Psoas muscle (tissue), 8 donors: ENCODE data around the gene OST4. TPM values are rescaled to one million over a fixed set of nuclear protein-coding genes. Genes with fewer than 3 reads are reported as not detected.
A peak's percentile ranks its signal among the peaks of the same experiment; 100 is the strongest.

ENCODE experiments used
- ATAC-seq, 4 donors: fragments of 200-7000 bp; cut with Tn5 transposase; one replicate each; pipeline ENCODE4 v1.9.1; 2020; ENCODE audit warnings: moderate library complexity in 3 of 4, mild to moderate bottlenecking in 2 of 4
- DNase-seq, 2 donors: peaks; one replicate each; pipeline ENCODE4 v3.0.0-alpha.2; 2020
- H3K27ac ChIP-seq: fragments of 200-600 bp; one replicate; pipeline ENCODE4 v1.8.0; 2022
- H3K27me3 ChIP-seq, 3 donors: fragments of 200-600 bp in 1 of 3; one replicate each; pipeline versions ENCODE4 v1.6.1 to v1.8.0; 2013 to 2022; ENCODE audit warnings: low read length in 2 of 3, mild to moderate bottlenecking in 2 of 3, moderate library complexity in 1 of 3; ENCODE audit not compliant: insufficient read depth in 3 of 3
- H3K36me3 ChIP-seq, 2 donors: fragments of 200-600 bp in 1 of 2; one replicate each; pipeline versions ENCODE4 v1.6.1 to v1.8.0; 2013 to 2022; ENCODE audit warnings: low read depth in 1 of 2, mild to moderate bottlenecking in 1 of 2, moderate library complexity in 1 of 2; ENCODE audit not compliant: insufficient read depth in 1 of 2
- H3K4me1 ChIP-seq: fragments of 200-600 bp; one replicate; pipeline ENCODE4 v1.8.0; 2022
- H3K4me3 ChIP-seq: fragments of 200-600 bp; one replicate; pipeline ENCODE4 v1.8.0; 2022; ENCODE audit warnings: mild to moderate bottlenecking
- H3K9me3 ChIP-seq: fragments of 200-600 bp; one replicate; pipeline ENCODE4 v1.8.0; 2022
- WGBS, 3 donors: extraction: QIAGEN DNeasy Blood & Tissue Kit; methylation state at CpG; one replicate each; pipeline versions ENCODE4 v1.1.6 to v1.1.7; 2013; 5-methylcytosine and 5-hydroxymethylcytosine counted together
- intact Hi-C, 2 donors: fragments of 100-400 bp; cut with DNase I; formaldehyde crosslinking; loops; one replicate each; pipeline versions ENCODE4 v1.11.0 to v1.14.2; 2022
- polyA plus RNA-seq, 3 donors: library from polyadenylated mRNA; stranded (reverse); fragments of 200-250 nt; gene quantifications; one replicate each; pipeline ENCODE4 v1.2.3, GENCODE V29; 2013
- total RNA-seq, 4 donors: library from RNA; stranded (reverse); fragmentation: NEBNext Ultra II Directional in 2 of 4; extraction: Animal tissue kit (Norgen Biotek cat#: 25700) in 2 of 4; gene quantifications; one replicate each; pipeline versions ENCODE4 v1.2.1 to v1.2.4, GENCODE V29; 2021 to 2023
- TF ChIP-seq, protein P1 (sequence below): fragments of 200-600 bp; IDR thresholded peaks from one replicate; pipeline ENCODE4 v1.8.0; 2022; ENCODE audit warnings: antibody characterized with exemption
- donor health status: healthy with polysubstance abuse.
- donor health status: DM: no; HTN: no; CAD: no; lungs with moderate emphysema.
- donor health status: Bipolar disorder and iron deficiency.
- donor health status: healthy.
- donor health status: DM: yes; HTN: yes; CAD: no.
- donor health status: DM: no; HTN: no; CAD: no.
- donor health status: DM: no; HTN: no; CAD: no.
- donor health status: DM: yes; HTN: yes; CAD: no.

OST4 gene
- total and polyA plus RNA-seq, 7 donors, result 186 to 396 (median 280) TPM

DNA sequence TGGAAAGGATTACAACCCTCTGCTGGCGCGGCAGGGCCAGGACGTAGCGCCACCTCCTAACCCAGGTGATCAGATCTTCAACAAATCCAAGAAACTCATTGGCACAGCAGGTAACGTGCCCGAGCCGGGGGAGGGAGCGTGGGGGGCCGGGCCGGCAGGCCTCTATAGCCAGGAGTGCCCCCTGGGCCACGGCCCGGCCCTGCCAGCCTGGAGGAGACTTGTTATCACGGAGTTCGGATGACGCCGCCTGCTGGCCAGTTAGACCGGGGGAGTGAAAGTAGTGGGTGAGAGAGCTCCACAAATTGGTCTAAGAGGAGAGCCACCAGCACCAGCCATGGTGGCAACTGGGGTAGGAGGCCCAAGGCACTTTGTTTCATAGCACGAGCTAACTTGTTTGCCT is 47.3 kb downstream of the OST4 start:
- WGBS, 3 donors, result 84 to 88% (median 84%) methylated on average over 18 of the region's 18 CpGs
- ATAC-seq (no peak), DNase-seq (peak in 1 of 2 donors; percentile 56)
- H3K27me3 ChIP-seq, result no peaks in the 10 kb centered on the region
- no peak overlapping the region for H3K27ac ChIP-seq
- intact Hi-C loops, result no loop called here
- no peak overlapping the region for H3K4me3 ChIP-seq
- H3K9me3 ChIP-seq, result no peaks in the 10 kb centered on the region
- TF ChIP-seq, protein P1, sequence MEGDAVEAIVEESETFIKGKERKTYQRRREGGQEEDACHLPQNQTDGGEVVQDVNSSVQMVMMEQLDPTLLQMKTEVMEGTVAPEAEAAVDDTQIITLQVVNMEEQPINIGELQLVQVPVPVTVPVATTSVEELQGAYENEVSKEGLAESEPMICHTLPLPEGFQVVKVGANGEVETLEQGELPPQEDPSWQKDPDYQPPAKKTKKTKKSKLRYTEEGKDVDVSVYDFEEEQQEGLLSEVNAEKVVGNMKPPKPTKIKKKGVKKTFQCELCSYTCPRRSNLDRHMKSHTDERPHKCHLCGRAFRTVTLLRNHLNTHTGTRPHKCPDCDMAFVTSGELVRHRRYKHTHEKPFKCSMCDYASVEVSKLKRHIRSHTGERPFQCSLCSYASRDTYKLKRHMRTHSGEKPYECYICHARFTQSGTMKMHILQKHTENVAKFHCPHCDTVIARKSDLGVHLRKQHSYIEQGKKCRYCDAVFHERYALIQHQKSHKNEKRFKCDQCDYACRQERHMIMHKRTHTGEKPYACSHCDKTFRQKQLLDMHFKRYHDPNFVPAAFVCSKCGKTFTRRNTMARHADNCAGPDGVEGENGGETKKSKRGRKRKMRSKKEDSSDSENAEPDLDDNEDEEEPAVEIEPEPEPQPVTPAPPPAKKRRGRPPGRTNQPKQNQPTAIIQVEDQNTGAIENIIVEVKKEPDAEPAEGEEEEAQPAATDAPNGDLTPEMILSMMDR, result no peak
- peaks cover 0 to 70% of the 10 kb centered on the region in 2 donors for H3K36me3 ChIP-seq
- peaks cover 8% of the 10 kb centered on the region for H3K4me1 ChIP-seq

DNA sequence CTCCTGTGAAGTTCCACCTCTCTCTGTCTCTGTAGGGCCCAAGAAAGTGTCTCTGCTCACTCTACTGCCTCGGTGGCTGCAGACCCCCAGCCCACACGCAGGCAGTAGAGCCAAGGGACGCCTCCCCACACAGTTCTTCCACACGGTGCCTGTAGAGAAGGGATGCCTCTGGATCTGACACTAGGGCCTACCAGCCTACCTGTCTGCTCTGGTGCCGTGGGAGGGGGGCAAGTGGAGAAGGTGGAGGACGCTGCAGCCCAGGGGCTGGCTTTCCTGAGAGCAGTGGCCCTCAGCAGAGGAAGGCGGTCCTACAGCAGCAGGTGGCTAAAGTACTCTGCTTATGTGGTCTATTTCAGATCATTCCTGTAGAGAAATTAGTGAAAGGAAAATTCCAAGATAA is 47.7 kb downstream of the OST4 start:
- WGBS, 3 donors, result 90 to 95% (median 92%) methylated on average over 7 of the region's 7 CpGs
- no peak overlapping the region for H3K27ac ChIP-seq

DNA sequence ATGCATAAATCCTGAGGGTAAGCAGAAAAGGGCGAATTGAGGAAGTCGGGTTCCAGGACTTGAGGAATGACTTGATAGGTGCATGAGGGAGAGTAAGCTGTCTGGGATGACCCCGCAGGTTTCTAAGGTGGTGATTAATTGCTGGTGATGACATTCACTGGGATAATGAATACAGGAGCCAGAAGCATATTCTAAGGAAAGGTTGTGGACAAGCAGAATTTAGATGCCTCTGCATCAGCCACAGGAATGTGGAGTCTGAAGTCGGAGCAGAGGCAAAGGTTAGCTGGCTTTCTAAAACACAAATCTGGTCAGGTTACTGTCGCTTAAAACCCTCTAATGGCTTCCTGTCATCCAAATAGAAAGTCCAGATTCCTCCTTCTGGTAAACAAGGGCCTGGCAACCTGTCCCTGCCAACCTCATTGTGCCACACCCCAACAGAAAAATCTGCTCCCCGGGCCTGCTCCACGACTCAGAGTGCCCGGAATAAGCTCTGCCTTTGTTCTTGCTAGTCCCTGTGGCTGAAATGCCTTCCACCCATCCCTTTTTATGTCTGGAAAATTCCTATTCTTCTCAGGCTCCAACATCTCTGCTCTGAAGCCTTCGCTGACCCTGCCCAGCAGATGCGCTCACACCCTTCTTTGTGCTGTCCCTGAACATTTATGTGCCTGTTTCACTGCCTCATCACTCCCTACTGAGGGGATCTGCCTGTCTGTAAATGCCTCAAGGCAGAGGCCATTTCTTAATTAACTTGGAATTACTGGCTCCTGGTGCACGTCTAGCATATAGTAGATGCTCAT is 50.0 kb downstream of the OST4 start:
- peak overlapping the region; percentile 19 for H3K27ac ChIP-seq
- DNase-seq (no peak), ATAC-seq (peak in 3 of 4 donors; percentile 15 to 48 (median 25))
- H3K36me3 ChIP-seq, result peaks cover 0 to 46% of the 10 kb centered on the region in 2 donors
- H3K9me3 ChIP-seq, result no peaks in the 10 kb centered on the region
- intact Hi-C loops, result no loop called here
- H3K4me3 ChIP-seq, result no peak overlapping the region
- 67 to 70% (median 70%) methylated on average over 11 of the region's 11 CpGs for WGBS, 3 donors
- H3K4me1 ChIP-seq, result peaks cover 27% of the 10 kb centered on the region
- TF ChIP-seq, protein P1, result no peak
- H3K27me3 ChIP-seq, result no peaks in the 10 kb centered on the region

More for the DNA sequence above, 47.7 kb downstream of the OST4 start:
- H3K36me3 ChIP-seq, result peaks cover 0 to 66% of the 10 kb centered on the region in 2 donors
- TF ChIP-seq, protein P1, result no peak
- peaks cover 8% of the 10 kb centered on the region for H3K4me1 ChIP-seq
- H3K9me3 ChIP-seq, result no peaks in the 10 kb centered on the region
- H3K27me3 ChIP-seq, result no peaks in the 10 kb centered on the region
- no peak for ATAC-seq
- H3K4me3 ChIP-seq, result no peak overlapping the region
- intact Hi-C loops, result no loop called here
- DNase-seq, result no peak

Other genes with a start within 250 kb of the OST4 start
- under 1 TPM in 2 of 4 donors, not detected in 2; 0.07 to 0.39 TPM for gene DPYSL5, start 223.5 kb downstream of the OST4 start, total RNA-seq
- gene DPYSL5, start 223.5 kb downstream of the OST4 start, polyA plus RNA-seq, result under 1 TPM in 2 of 3 donors, not detected in 1; 0.03 to 0.09 TPM
- 100 to 1,000 TPM; 101 to 148 (median 122) TPM for gene MAPRE3, start 101.0 kb downstream of the OST4 start, total RNA-seq
- gene MAPRE3, start 101.0 kb downstream of the OST4 start, polyA plus RNA-seq, result 100 to 1,000 TPM in 1 of 3 donors, 10 to 100 TPM in 2; 22.1 to 149 (median 76.3) TPM
- gene TMEM214, start 38.7 kb downstream of the OST4 start, total RNA-seq, result 10 to 100 TPM; 32.3 to 50.4 (median 41.5) TPM
- 10 to 100 TPM; 29.4 to 43.2 (median 35.8) TPM for gene TMEM214, start 38.7 kb downstream of the OST4 start, polyA plus RNA-seq
- gene AGBL5, start 20.0 kb downstream of the OST4 start, total RNA-seq, result 1 to 10 TPM; 5.5 to 8.6 (median 7.6) TPM
- gene AGBL5, start 20.0 kb downstream of the OST4 start, polyA plus RNA-seq, result 1 to 10 TPM; 3.6 to 5.3 (median 5.0) TPM
- 10 to 100 TPM in 1 of 4 donors, 1 to 10 TPM in 3; 6.1 to 14.3 (median 7.9) TPM for gene EMILIN1, start 7.0 kb upstream of the OST4 start, total RNA-seq
- gene EMILIN1, start 7.0 kb upstream of the OST4 start, polyA plus RNA-seq, result 1 to 10 TPM; 4.9 to 7.3 (median 4.9) TPM
- gene KHK, start 15.1 kb upstream of the OST4 start, total RNA-seq, result 1 to 10 TPM; 1.5 to 4.5 (median 2.4) TPM
- gene KHK, start 15.1 kb upstream of the OST4 start, polyA plus RNA-seq, result 1 to 10 TPM; 1.8 to 5.8 (median 2.9) TPM
- gene CGREF1, start 47.5 kb upstream of the OST4 start, total RNA-seq, result 10 to 100 TPM in 1 of 4 donors, 1 to 10 TPM in 3; 4.1 to 15.8 (median 6.1) TPM
- 1 to 10 TPM; 2.8 to 7.9 (median 6.6) TPM for gene CGREF1, start 47.5 kb upstream of the OST4 start, polyA plus RNA-seq
- 1 to 10 TPM; 1.4 to 4.5 (median 3.7) TPM for gene ABHD1, start 52.2 kb upstream of the OST4 start, total RNA-seq
- 1 to 10 TPM; 1.9 to 4.1 (median 3.9) TPM for gene ABHD1, start 52.2 kb upstream of the OST4 start, polyA plus RNA-seq
- 100 to 1,000 TPM in 2 of 4 donors, 10 to 100 TPM in 2; 57.4 to 206 (median 111) TPM for gene PREB, start 63.0 kb upstream of the OST4 start, total RNA-seq
- gene PREB, start 63.0 kb upstream of the OST4 start, polyA plus RNA-seq, result 100 to 1,000 TPM in 2 of 3 donors, 10 to 100 TPM in 1; 96.1 to 138 (median 125) TPM
- not detected for gene PRR30, start 67.8 kb upstream of the OST4 start, total RNA-seq
- not detected for gene PRR30, start 67.8 kb upstream of the OST4 start, polyA plus RNA-seq
- under 1 TPM in 2 of 4 donors, not detected in 2; 0.20 to 0.63 TPM for gene TCF23, start 77.3 kb upstream of the OST4 start, total RNA-seq
- under 1 TPM in 2 of 3 donors, not detected in 1; 0.05 to 0.06 TPM for gene TCF23, start 77.3 kb upstream of the OST4 start, polyA plus RNA-seq
- 100 to 1,000 TPM in 2 of 4 donors, 10 to 100 TPM in 2; 87.1 to 113 (median 98.2) TPM for gene ATRAID, start 140.4 kb upstream of the OST4 start, total RNA-seq
- 100 to 1,000 TPM in 2 of 3 donors, 10 to 100 TPM in 1; 89.3 to 188 (median 136) TPM for gene ATRAID, start 140.4 kb upstream of the OST4 start, polyA plus RNA-seq
- 10 to 100 TPM; 16.8 to 64.2 (median 21.1) TPM for gene SLC5A6, start 140.6 kb upstream of the OST4 start, total RNA-seq
- gene SLC5A6, start 140.6 kb upstream of the OST4 start, polyA plus RNA-seq, result 10 to 100 TPM; 21.1 to 47.0 (median 24.9) TPM
- 1 to 10 TPM; 7.8 to 8.6 (median 8.2) TPM for gene CAD, start 145.7 kb upstream of the OST4 start, total RNA-seq
- 10 to 100 TPM in 1 of 3 donors, 1 to 10 TPM in 2; 5.9 to 13.6 (median 7.3) TPM for gene CAD, start 145.7 kb upstream of the OST4 start, polyA plus RNA-seq
- under 1 TPM in 3 of 4 donors, not detected in 1; 0.10 to 0.92 (median 0.34) TPM for gene SLC30A3, start 191.4 kb upstream of the OST4 start, total RNA-seq
- under 1 TPM; 0.03 to 0.16 (median 0.09) TPM for gene SLC30A3, start 191.4 kb upstream of the OST4 start, polyA plus RNA-seq
- not detected for gene DNAJC5G, start 203.8 kb upstream of the OST4 start, total RNA-seq
- not detected for gene DNAJC5G, start 203.8 kb upstream of the OST4 start, polyA plus RNA-seq
- 100 to 1,000 TPM; 387 to 784 (median 462) TPM for gene TRIM54, start 210.8 kb upstream of the OST4 start, total RNA-seq
- 100 to 1,000 TPM; 136 to 315 (median 282) TPM for gene TRIM54, start 210.8 kb upstream of the OST4 start, polyA plus RNA-seq
- under 1 TPM in 1 of 4 donors, not detected in 3; 0.46 TPM for gene UCN, start 236.8 kb upstream of the OST4 start, total RNA-seq
- gene UCN, start 236.8 kb upstream of the OST4 start, polyA plus RNA-seq, result 1 to 10 TPM in 1 of 3 donors, under 1 TPM in 2; 0.26 to 3.6 (median 0.44) TPM